NCI-H146 treated with DMSO at 0.1 percent for 48 hours (cell line): ENCODE measurements around the gene SOX12.
"Not testable (repeated sequence)": the region's sequence is repeated elsewhere in the genome, so short reads cannot be mapped to it uniquely, and the experiment has no call there.

Experiments used
- DNase-seq: peaks from one replicate; lab custom pipeline; 2025; ENCODE audit not compliant: unreplicated experiment; lab: John Stamatoyannopoulos, UW

Gene SOX12

GRCh38 chr20:362271-363254 lies 37.2 kb downstream of the SOX12 start:
- DNase-seq = peak; percentile 43

GRCh38 chr20:363319-364078 lies 38.1 kb downstream of the SOX12 start:
- no peak for DNase-seq

GRCh38 chr20:364905-365794 lies 39.8 kb downstream of the SOX12 start:
- DNase-seq = no peak

GRCh38 chr20:366041-366718 lies 40.8 kb downstream of the SOX12 start:
- DNase-seq = no peak

GRCh38 chr20:366719-367485 lies 41.5 kb downstream of the SOX12 start:
- no peak for DNase-seq

- DNase-seq = no peak
These were observed 42.1 kb downstream of the SOX12 start for GRCh38 chr20:367486-367887.

GRCh38 chr20:368915-369314 lies 43.6 kb downstream of the SOX12 start:
- DNase-seq = no peak

GRCh38 chr20:370151-370600 lies 44.8 kb downstream of the SOX12 start:
- no peak for DNase-seq

- DNase-seq = no peak
These were observed 45.8 kb downstream of the SOX12 start for GRCh38 chr20:370977-371754.

GRCh38 chr20:371755-372542 lies 46.6 kb downstream of the SOX12 start:
- no peak for DNase-seq

GRCh38 chr20:372543-373082 lies 47.3 kb downstream of the SOX12 start:
- not testable (repeated sequence) for DNase-seq

GRCh38 chr20:373171-373890 lies 48.0 kb downstream of the SOX12 start:
- no peak for DNase-seq

GRCh38 chr20:375265-375889 lies 50.0 kb downstream of the SOX12 start:
- no peak for DNase-seq

- DNase-seq = no peak
These were observed 50.7 kb downstream of the SOX12 start for GRCh38 chr20:376089-376488.

GRCh38 chr20:376750-377149 lies 51.4 kb downstream of the SOX12 start:
- DNase-seq = no peak

- DNase-seq = not testable (repeated sequence)
These were observed 52.2 kb downstream of the SOX12 start for GRCh38 chr20:377578-377977.

GRCh38 chr20:378961-379336 lies 53.6 kb downstream of the SOX12 start:
- no peak for DNase-seq
